HG02943 (cell line): ENCODE data around the gene ASCC3.

Experiments
- ATAC-seq: cut with Tn5 transposase; IDR thresholded peaks from one replicate; pipeline ENCODE4 v1.9.1; 2021; ENCODE audit warnings: mild to moderate bottlenecking, low read depth, moderate library complexity; ENCODE audit not compliant: unreplicated experiment

Gene ASCC3

GRCh38 chr6:100458841-100459591 lies 422.1 kb downstream of the ASCC3 start:
- ATAC-seq: no peak
